ENCODE results near the gene MDK. TPM values are rescaled to one million over a fixed set of nuclear protein-coding genes. Genes with fewer than 3 reads are reported as not detected.

Gene MDK
- polyA plus RNA-seq, 1 donor from 2014 or later = 90.3 TPM

DNA sequence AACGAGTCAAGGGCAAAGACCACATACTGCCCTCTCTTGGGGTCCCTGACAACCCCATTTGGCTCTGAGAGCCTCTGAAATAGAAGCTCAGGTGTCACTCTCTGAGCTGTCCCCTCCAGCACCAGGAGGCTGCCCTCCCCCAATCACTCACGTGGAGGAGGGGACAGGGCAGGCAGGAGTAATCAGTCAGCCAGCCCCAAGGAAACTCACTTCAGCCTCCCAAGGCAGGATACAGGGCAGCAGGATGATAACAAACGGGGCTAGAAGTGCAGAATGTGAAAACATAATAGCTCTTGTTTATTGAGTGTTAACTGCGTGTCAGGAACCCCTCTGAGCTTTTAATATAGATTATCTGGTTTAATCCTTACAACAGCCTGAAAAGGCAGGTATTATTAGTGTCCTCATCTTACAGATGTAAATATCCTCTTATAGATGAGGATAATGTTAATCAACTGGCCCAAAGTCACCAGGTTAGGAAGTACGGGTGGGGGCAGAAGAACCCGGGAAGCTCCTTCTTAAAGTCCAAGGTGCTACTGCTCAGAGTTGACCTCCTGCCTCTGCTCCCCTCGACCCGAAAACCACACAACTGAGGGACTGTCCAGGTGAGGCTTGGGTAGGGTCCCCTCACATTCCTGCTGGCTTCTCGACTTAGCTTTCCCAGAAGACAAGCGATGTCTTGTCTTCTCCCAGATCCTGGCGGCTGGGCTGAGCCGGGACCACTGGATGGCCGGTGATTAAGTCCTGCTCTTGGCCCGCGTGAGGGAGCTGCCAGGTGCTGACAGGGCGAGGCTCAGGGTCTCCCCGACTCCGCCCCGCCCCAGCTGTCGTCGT, 7.4 kb downstream of the MDK start:
- H3K79me2 ChIP-seq (replicated peaks; ENCODE audit: insufficient read depth, low read length) = no peaks in the 10 kb centered on the region
- H3K27ac ChIP-seq (ENCODE audit: low read length) = no peak overlapping the region
- H4K20me1 ChIP-seq (ENCODE audit: insufficient read depth) = no peaks in the 10 kb centered on the region
- H3K4me3 ChIP-seq (ENCODE audit: low read length) = peak overlapping the region; percentile 71
- no peaks in the 10 kb centered on the region for H3F3A ChIP-seq (ENCODE audit: insufficient read depth, low read length, poor library complexity, severe bottlenecking)
- H3K4me2 ChIP-seq (ENCODE audit: low read length) = no peak overlapping the region
- no peak overlapping the region for H2AFZ ChIP-seq (ENCODE audit: low read depth, low read length)
- no peaks in the 10 kb centered on the region for H3K9me2 ChIP-seq (ENCODE audit: insufficient read depth, low read length)
- peaks cover 48% of the 10 kb centered on the region for H3K27me3 ChIP-seq (ENCODE audit: insufficient read depth, low read depth, low read length)
- no peaks in the 10 kb centered on the region for H3K9me3 ChIP-seq (ENCODE audit: low read length)
- no peak for TF ChIP-seq EZH2 (IDR thresholded peaks at IDR 0.05; ENCODE audit: borderline replicate concordance, insufficient read depth, low read length, poor library complexity, severe bottlenecking)
- TF ChIP-seq RAD21 (conservative IDR thresholded peaks at IDR 0.05) = no peak
- TF ChIP-seq, protein P1, sequence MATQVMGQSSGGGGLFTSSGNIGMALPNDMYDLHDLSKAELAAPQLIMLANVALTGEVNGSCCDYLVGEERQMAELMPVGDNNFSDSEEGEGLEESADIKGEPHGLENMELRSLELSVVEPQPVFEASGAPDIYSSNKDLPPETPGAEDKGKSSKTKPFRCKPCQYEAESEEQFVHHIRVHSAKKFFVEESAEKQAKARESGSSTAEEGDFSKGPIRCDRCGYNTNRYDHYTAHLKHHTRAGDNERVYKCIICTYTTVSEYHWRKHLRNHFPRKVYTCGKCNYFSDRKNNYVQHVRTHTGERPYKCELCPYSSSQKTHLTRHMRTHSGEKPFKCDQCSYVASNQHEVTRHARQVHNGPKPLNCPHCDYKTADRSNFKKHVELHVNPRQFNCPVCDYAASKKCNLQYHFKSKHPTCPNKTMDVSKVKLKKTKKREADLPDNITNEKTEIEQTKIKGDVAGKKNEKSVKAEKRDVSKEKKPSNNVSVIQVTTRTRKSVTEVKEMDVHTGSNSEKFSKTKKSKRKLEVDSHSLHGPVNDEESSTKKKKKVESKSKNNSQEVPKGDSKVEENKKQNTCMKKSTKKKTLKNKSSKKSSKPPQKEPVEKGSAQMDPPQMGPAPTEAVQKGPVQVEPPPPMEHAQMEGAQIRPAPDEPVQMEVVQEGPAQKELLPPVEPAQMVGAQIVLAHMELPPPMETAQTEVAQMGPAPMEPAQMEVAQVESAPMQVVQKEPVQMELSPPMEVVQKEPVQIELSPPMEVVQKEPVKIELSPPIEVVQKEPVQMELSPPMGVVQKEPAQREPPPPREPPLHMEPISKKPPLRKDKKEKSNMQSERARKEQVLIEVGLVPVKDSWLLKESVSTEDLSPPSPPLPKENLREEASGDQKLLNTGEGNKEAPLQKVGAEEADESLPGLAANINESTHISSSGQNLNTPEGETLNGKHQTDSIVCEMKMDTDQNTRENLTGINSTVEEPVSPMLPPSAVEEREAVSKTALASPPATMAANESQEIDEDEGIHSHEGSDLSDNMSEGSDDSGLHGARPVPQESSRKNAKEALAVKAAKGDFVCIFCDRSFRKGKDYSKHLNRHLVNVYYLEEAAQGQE (IDR thresholded peaks at IDR 0.05; ENCODE audit: borderline replicate concordance) = no peak
- TF ChIP-seq POLR2AphosphoS5 (IDR thresholded peaks at IDR 0.05) = no peak
- TF ChIP-seq, protein P2, sequence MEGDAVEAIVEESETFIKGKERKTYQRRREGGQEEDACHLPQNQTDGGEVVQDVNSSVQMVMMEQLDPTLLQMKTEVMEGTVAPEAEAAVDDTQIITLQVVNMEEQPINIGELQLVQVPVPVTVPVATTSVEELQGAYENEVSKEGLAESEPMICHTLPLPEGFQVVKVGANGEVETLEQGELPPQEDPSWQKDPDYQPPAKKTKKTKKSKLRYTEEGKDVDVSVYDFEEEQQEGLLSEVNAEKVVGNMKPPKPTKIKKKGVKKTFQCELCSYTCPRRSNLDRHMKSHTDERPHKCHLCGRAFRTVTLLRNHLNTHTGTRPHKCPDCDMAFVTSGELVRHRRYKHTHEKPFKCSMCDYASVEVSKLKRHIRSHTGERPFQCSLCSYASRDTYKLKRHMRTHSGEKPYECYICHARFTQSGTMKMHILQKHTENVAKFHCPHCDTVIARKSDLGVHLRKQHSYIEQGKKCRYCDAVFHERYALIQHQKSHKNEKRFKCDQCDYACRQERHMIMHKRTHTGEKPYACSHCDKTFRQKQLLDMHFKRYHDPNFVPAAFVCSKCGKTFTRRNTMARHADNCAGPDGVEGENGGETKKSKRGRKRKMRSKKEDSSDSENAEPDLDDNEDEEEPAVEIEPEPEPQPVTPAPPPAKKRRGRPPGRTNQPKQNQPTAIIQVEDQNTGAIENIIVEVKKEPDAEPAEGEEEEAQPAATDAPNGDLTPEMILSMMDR (IDR thresholded peaks at IDR 0.05; ENCODE audit: poor library complexity, severe bottlenecking) = no peak
- no peak for TF ChIP-seq MXI1 (conservative IDR thresholded peaks at IDR 0.05; ENCODE audit: poor library complexity, severe bottlenecking)
- TF ChIP-seq EP300 (conservative IDR thresholded peaks at IDR 0.05; ENCODE audit: poor library complexity, severe bottlenecking) = no peak
- TF ChIP-seq SMC3 (conservative IDR thresholded peaks at IDR 0.05; ENCODE audit: poor library complexity) = no peak
- no peak for TF ChIP-seq TAF1 (IDR thresholded peaks at IDR 0.05; ENCODE audit: low read depth)
- H3K36me3 ChIP-seq (ENCODE audit: insufficient read depth, low read length) = no peaks in the 10 kb centered on the region
- H3K9ac ChIP-seq (ENCODE audit: low read length) = peak overlapping the region; percentile 42

DNA sequence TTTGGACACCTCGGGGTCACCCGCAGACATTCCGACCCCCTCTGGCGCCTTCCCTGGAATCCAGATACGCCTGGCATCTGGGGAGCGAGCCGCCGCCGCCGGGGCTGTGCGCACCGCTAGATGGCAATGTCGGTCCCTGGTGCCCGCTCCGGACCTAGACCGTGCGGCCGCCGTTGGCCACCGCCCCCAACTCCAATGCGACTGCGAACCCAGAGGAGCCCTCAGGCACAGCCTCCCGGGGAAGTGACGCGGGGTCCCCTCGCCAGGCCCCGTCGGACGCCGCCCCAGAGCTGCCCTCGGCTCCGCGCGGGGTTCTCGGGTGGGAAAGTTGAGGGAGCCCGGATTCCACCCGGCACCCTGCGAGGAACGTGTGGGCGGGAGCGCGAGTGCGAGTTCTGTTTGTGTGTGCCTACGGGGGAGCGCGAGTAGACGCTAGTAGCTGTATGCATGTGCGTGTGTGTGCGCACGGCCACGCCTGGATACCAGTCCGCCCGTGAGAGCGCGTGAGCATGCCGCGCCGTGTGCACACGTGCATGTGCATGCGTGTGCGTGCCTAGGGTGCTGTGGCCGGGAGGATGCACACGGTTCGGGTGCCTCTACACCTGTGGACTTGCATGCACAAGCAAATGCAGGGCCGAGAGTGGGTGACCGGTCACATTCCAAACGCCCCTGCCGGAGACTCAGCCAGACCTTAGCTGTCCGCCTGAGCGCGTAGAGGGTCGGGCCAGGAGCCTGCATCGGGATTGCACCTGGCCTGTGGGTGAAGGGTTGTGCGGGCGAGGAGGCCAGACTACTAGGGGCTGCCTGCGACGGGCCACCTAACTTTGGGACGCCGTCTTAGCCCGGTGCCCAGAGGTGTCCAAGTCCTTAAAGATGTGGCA, 8.2 kb downstream of the MDK start:
- peak; percentile 92 for TF ChIP-seq RAD21 (conservative IDR thresholded peaks at IDR 0.05)
- no peak for TF ChIP-seq TAF1 (IDR thresholded peaks at IDR 0.05; ENCODE audit: low read depth)
- TF ChIP-seq, protein P2 (IDR thresholded peaks at IDR 0.05; ENCODE audit: poor library complexity, severe bottlenecking) = peak; percentile 96
- peak; percentile 96 for TF ChIP-seq SMC3 (conservative IDR thresholded peaks at IDR 0.05; ENCODE audit: poor library complexity)
- TF ChIP-seq MXI1 (conservative IDR thresholded peaks at IDR 0.05; ENCODE audit: poor library complexity, severe bottlenecking) = peak; percentile 94
- peak; percentile 19 for TF ChIP-seq EP300 (conservative IDR thresholded peaks at IDR 0.05; ENCODE audit: poor library complexity, severe bottlenecking)
- no peak for TF ChIP-seq POLR2AphosphoS5 (IDR thresholded peaks at IDR 0.05)
- TF ChIP-seq, protein P1 (IDR thresholded peaks at IDR 0.05; ENCODE audit: borderline replicate concordance) = no peak
- no peak for TF ChIP-seq EZH2 (IDR thresholded peaks at IDR 0.05; ENCODE audit: borderline replicate concordance, insufficient read depth, low read length, poor library complexity, severe bottlenecking)
- Histone ChIP-seq H3K9ac (ENCODE audit: low read length) (peak overlapping the region; percentile 42), H3K79me2 (replicated peaks; ENCODE audit: insufficient read depth, low read length) (no peaks in the 10 kb centered on the region), H3K27me3 (ENCODE audit: insufficient read depth, low read depth, low read length) (peaks cover 48% of the 10 kb centered on the region), H3K4me3 (ENCODE audit: low read length) (peak overlapping the region; percentile 71), H3K9me3 (ENCODE audit: low read length) (no peaks in the 10 kb centered on the region), H3K36me3 (ENCODE audit: insufficient read depth, low read length) (no peaks in the 10 kb centered on the region), H2AFZ (ENCODE audit: low read depth, low read length) (no peak overlapping the region), H3K4me2 (ENCODE audit: low read length) (peak overlapping the region; percentile 45), H3K27ac (ENCODE audit: low read length) (no peak overlapping the region), H3K9me2 (ENCODE audit: insufficient read depth, low read length) (no peaks in the 10 kb centered on the region), H3F3A (ENCODE audit: insufficient read depth, low read length, poor library complexity, severe bottlenecking) (no peaks in the 10 kb centered on the region), H4K20me1 (ENCODE audit: insufficient read depth) (no peaks in the 10 kb centered on the region)
